Psoas muscle (tissue), 8 donors: ENCODE results near the gene UGT1A6. TPM values are rescaled to one million over a fixed set of nuclear protein-coding genes. Genes with fewer than 3 reads are reported as not detected.

Experiments
- ATAC-seq, 4 donors: fragments of 200-7000 bp; cut with Tn5 transposase; one replicate each; pipeline ENCODE4 v1.9.1; 2020; ENCODE audit warnings: moderate library complexity in 3 of 4, mild to moderate bottlenecking in 2 of 4
- DNase-seq, 2 donors: peaks; one replicate each; pipeline ENCODE4 v3.0.0-alpha.2; 2020
- H3K27ac ChIP-seq: fragments of 200-600 bp; one replicate; pipeline ENCODE4 v1.8.0; 2022
- H3K27me3 ChIP-seq, 3 donors: fragments of 200-600 bp in 1 of 3; one replicate each; pipeline versions ENCODE4 v1.6.1 to v1.8.0; 2013 to 2022; ENCODE audit warnings: low read length in 2 of 3, mild to moderate bottlenecking in 2 of 3, moderate library complexity in 1 of 3; ENCODE audit not compliant: insufficient read depth in 3 of 3
- H3K36me3 ChIP-seq, 2 donors: fragments of 200-600 bp in 1 of 2; one replicate each; pipeline versions ENCODE4 v1.6.1 to v1.8.0; 2013 to 2022; ENCODE audit warnings: low read depth in 1 of 2, mild to moderate bottlenecking in 1 of 2, moderate library complexity in 1 of 2; ENCODE audit not compliant: insufficient read depth in 1 of 2
- H3K4me1 ChIP-seq: fragments of 200-600 bp; one replicate; pipeline ENCODE4 v1.8.0; 2022
- H3K4me3 ChIP-seq: fragments of 200-600 bp; one replicate; pipeline ENCODE4 v1.8.0; 2022; ENCODE audit warnings: mild to moderate bottlenecking
- H3K9me3 ChIP-seq: fragments of 200-600 bp; one replicate; pipeline ENCODE4 v1.8.0; 2022
- CTCF ChIP-seq: fragments of 200-600 bp; IDR thresholded peaks from one replicate; pipeline ENCODE4 v1.8.0; 2022; ENCODE audit warnings: antibody characterized with exemption
- WGBS, 3 donors: extraction: QIAGEN DNeasy Blood & Tissue Kit; methylation state at CpG; one replicate each; pipeline versions ENCODE4 v1.1.6 to v1.1.7; 2013; 5-methylcytosine and 5-hydroxymethylcytosine counted together
- intact Hi-C, 2 donors: fragments of 100-400 bp; cut with DNase I; formaldehyde crosslinking; loops; one replicate each; pipeline versions ENCODE4 v1.11.0 to v1.14.2; 2022
- polyA plus RNA-seq, 3 donors: library from polyadenylated mRNA; stranded (reverse); fragments of 200-250 nt; gene quantifications; one replicate each; pipeline ENCODE4 v1.2.3, GENCODE V29; 2013
- total RNA-seq, 4 donors: library from RNA; stranded (reverse); fragmentation: NEBNext Ultra II Directional in 2 of 4; extraction: Animal tissue kit (Norgen Biotek cat#: 25700) in 2 of 4; gene quantifications; one replicate each; pipeline versions ENCODE4 v1.2.1 to v1.2.4, GENCODE V29; 2021 to 2023
- donor health status: healthy with polysubstance abuse.
- donor health status: DM: no; HTN: no; CAD: no; lungs with moderate emphysema.
- donor health status: Bipolar disorder and iron deficiency.
- donor health status: healthy.
- donor health status: DM: yes; HTN: yes; CAD: no.
- donor health status: DM: no; HTN: no; CAD: no.
- donor health status: DM: no; HTN: no; CAD: no.
- donor health status: DM: yes; HTN: yes; CAD: no.

UGT1A6 gene
- total and polyA plus RNA-seq, 7 donors: not detected

- H3K9me3 ChIP-seq: peaks cover 2% of the 10 kb centered on the region
- no peak overlapping the region for H3K27ac ChIP-seq
- no peak for ATAC-seq
- intact Hi-C loops: no loop called here
- TF ChIP-seq CTCF: no peak
- no peak for DNase-seq
- peaks cover 0 to 4% (median 0%) of the 10 kb centered on the region in 3 donors for H3K27me3 ChIP-seq
- H3K36me3 ChIP-seq: no peaks in the 10 kb centered on the region
- 77 to 85% (median 80%) methylated on average over 10 of the region's 10 CpGs for WGBS, 3 donors
- no peak overlapping the region for H3K4me3 ChIP-seq
- no peaks in the 10 kb centered on the region for H3K4me1 ChIP-seq
Measured at GRCh38 chr2:233707940-233708644, 15.4 kb downstream of the UGT1A6 start.

GRCh38 chr2:233708942-233709341 is 16.3 kb downstream of the UGT1A6 start:
- no peak for ATAC-seq
- 84 to 91% (median 86%) methylated on average over 5 of the region's 5 CpGs for WGBS, 3 donors
- Histone ChIP-seq H3K4me3 (no peak overlapping the region), H3K4me1 (no peaks in the 10 kb centered on the region), H3K27ac (no peak overlapping the region), H3K36me3 (no peaks in the 10 kb centered on the region), H3K27me3 (peaks cover 0 to 4% (median 0%) of the 10 kb centered on the region in 3 donors), H3K9me3 (peaks cover under 1% of the 10 kb centered on the region)
- no peak for TF ChIP-seq CTCF
- DNase-seq: no peak
- intact Hi-C loops: no loop called here

- no peak overlapping the region for H3K4me3 ChIP-seq
- no peaks in the 10 kb centered on the region for H3K9me3 ChIP-seq
- H3K27ac ChIP-seq: no peak overlapping the region
- H3K4me1 ChIP-seq: no peaks in the 10 kb centered on the region
- no peaks in the 10 kb centered on the region for H3K36me3 ChIP-seq
- DNase-seq (peak; percentile 59 to 75), ATAC-seq (peak in 1 of 4 donors; percentile 76)
- H3K27me3 ChIP-seq: no peaks in the 10 kb centered on the region
- 32 to 37% (median 32%) methylated on average over 11 of the region's 11 CpGs for WGBS, 3 donors
- intact Hi-C loops: no loop called here
- peak; percentile 48 for TF ChIP-seq CTCF
Measured at GRCh38 chr2:233711312-233712008, 18.8 kb downstream of the UGT1A6 start.

GRCh38 chr2:233712611-233713261 is 20.0 kb downstream of the UGT1A6 start, which contains the start of gene UGT1A5:
Gene UGT1A5 (plus strand): TSS chr2:233712907. CDS start chr2:233712992, 85 bp downstream.
- no peaks in the 10 kb centered on the region for H3K9me3 ChIP-seq
- no peak for ATAC-seq
- no peaks in the 10 kb centered on the region for H3K4me1 ChIP-seq
- H3K27ac ChIP-seq: no peak within 1 kb of the TSS
- TF ChIP-seq CTCF: no peak
- H3K4me3 ChIP-seq: no peak within 1 kb of the TSS
- no peaks in the 10 kb centered on the region for H3K27me3 ChIP-seq
- WGBS, 3 donors: 76 to 83% (median 80%) methylated on average over 14 of the region's 14 CpGs
- intact Hi-C loops: no loop called here
- H3K36me3 ChIP-seq: no peaks in the 10 kb centered on the region
- DNase-seq: no peak
